Activated naive CD8-positive, alpha-beta T cell (primary cell): ENCODE measurements around the gene ELOVL3.
A peak's percentile ranks its signal among the peaks of the same experiment; 100 is the strongest.
"Not testable (repeated sequence)": the region's sequence is repeated elsewhere in the genome, so short reads cannot be mapped to it uniquely, and the experiment has no call there.

Source experiments
- H3K27ac Mint-ChIP-seq: one replicate; pipeline ENCODE4 v1.8.0; 2021; ENCODE audit warnings: mixed read lengths
- H3K27me3 Mint-ChIP-seq: one replicate; pipeline ENCODE4 v1.8.0; 2021; ENCODE audit warnings: mixed read lengths
- H3K36me3 Mint-ChIP-seq: one replicate; pipeline ENCODE4 v1.8.0; 2021; ENCODE audit warnings: mixed read lengths
- H3K4me1 Mint-ChIP-seq: one replicate; pipeline ENCODE4 v1.8.0; 2021; ENCODE audit warnings: low read depth, mixed read lengths
- H3K4me3 Mint-ChIP-seq: one replicate; pipeline ENCODE4 v1.8.0; 2021; ENCODE audit warnings: mild to moderate bottlenecking, mixed read lengths
- H3K9me3 Mint-ChIP-seq: one replicate; pipeline ENCODE4 v1.8.0; 2021; ENCODE audit warnings: low read depth, mixed read lengths

Gene ELOVL3, protein sequence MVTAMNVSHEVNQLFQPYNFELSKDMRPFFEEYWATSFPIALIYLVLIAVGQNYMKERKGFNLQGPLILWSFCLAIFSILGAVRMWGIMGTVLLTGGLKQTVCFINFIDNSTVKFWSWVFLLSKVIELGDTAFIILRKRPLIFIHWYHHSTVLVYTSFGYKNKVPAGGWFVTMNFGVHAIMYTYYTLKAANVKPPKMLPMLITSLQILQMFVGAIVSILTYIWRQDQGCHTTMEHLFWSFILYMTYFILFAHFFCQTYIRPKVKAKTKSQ

DNA sequence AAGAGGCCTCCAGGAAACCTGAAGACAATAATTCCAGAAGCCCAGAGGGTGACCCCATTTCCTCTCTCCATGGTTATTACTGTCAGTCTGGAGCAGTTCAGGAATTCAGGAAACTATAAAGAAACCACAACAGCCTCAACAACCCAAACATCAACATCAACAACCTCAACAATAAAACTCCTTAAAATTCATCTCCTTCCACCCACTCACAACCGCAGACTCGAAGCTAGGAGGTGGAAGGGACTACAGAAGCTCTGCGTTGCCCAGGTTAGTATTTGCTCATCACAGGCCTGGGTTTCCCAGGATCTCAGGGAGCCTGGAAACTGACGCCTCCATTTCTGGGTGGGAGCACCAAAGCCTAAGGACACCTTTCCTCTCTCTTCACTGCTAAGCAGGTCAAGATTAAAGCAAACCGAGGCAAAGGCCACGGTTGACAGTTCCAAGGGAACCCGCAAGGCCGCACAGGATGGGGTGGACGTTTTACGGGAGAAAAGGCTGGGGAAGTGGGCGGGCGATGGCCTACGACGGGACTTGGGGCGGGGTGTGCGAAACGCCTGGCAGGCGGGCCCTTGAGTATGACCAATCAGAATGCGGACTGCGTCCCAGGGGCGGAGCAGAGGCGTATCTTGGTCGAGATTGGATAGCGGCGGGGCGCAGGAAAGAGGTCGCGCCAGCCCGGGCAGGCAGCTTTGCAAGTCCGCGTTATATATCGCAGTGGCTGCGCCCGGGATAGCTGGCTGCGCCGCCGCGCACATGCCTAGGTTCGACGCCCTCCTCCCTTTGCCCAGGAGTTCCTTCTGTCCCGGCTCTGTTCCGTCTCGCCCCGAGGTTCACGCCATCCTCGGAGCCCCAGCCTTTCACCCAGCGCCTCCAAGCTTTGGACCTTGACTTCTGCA, at the start of gene ELOVL3:
Gene ELOVL3 (plus strand): TSS at position 654 of the 896 bp plus-strand sequence. CDS start 250 bp downstream, outside the sequence.
- peak within 1 kb of the TSS; percentile 72 for H3K4me3 Mint-ChIP-seq
- H3K36me3 Mint-ChIP-seq = no peaks in the 10 kb centered on the region
- peaks cover 18% of the 10 kb centered on the region for H3K4me1 Mint-ChIP-seq
- H3K27ac Mint-ChIP-seq = no peak within 1 kb of the TSS
- H3K9me3 Mint-ChIP-seq = no peaks in the 10 kb centered on the region
- H3K27me3 Mint-ChIP-seq = peaks cover 24% of the 10 kb centered on the region

- Mint-ChIP-seq H3K36me3 (peaks cover 3% of the 10 kb centered on the region), H3K4me1 (peaks cover 16% of the 10 kb centered on the region), H3K9me3 (peaks cover 6% of the 10 kb centered on the region), H3K27ac (no peak overlapping the region), H3K4me3 (no peak overlapping the region), H3K27me3 (peaks cover 3% of the 10 kb centered on the region)
Observed at GRCh38 chr10:102184606-102185005, 41.5 kb upstream of the ELOVL3 start.

DNA sequence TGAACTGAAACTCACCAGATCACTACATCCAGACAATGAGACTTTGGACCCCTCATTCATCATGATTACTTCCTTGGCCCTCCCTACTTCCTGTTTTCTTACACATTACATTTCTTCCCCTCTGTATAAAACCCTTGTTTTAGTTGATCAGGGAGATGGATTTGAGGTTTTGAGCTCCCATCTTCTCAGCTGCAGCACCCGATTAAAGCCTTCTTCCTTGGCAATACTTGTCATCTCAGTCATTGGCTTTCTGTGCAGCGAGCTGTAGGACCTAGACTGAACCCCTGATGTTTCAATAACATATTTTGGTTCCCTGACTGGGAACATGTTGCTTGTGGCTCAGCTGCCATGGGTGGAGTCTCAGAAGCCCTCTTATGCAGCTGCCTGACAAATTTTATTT, 40.8 kb upstream of the ELOVL3 start:
- Mint-ChIP-seq H3K9me3 (peaks cover 6% of the 10 kb centered on the region), H3K4me1 (peaks cover 17% of the 10 kb centered on the region), H3K27me3 (peaks cover 3% of the 10 kb centered on the region), H3K27ac (no peak overlapping the region), H3K4me3 (no peak overlapping the region), H3K36me3 (peaks cover 3% of the 10 kb centered on the region)

DNA sequence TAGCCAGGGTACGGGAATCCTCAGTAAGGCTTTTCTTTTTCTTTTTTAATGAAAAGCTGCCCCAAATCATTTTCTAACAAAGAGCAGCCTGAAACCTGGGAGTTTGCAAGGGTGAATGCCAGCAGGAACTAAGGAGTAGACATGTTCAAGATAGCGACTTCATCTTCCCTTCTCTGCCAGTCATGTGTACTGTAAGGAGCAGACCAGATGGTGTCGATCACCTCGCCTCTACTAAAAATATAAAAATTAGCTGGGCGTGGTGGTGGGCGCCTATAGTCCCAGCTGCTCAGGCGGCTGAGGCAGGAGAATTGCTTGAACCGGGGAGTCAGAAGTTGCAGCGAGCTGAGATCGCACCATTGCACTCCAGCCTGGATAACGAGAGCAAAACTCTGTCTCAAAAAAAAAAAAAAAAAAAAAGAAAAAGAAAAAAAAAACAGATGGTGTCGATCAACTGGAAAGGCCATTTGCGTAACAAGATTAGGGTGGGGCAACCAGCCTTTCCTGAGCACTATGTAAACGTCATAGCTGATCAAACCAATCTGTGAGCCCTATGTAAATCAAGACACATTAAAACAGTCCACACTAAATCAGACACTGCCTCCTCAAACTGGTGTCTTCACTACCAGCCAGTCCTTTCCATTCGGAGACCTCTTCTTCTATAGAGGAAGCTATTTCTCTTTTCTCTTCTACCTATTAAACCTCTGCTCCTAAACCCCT, 40.1 kb upstream of the ELOVL3 start:
- no peak overlapping the region for H3K4me3 Mint-ChIP-seq
- H3K27me3 Mint-ChIP-seq = peaks cover under 1% of the 10 kb centered on the region
- no peak overlapping the region for H3K27ac Mint-ChIP-seq
- peaks cover 17% of the 10 kb centered on the region for H3K4me1 Mint-ChIP-seq
- peaks cover 6% of the 10 kb centered on the region for H3K9me3 Mint-ChIP-seq
- peaks cover 3% of the 10 kb centered on the region for H3K36me3 Mint-ChIP-seq

DNA sequence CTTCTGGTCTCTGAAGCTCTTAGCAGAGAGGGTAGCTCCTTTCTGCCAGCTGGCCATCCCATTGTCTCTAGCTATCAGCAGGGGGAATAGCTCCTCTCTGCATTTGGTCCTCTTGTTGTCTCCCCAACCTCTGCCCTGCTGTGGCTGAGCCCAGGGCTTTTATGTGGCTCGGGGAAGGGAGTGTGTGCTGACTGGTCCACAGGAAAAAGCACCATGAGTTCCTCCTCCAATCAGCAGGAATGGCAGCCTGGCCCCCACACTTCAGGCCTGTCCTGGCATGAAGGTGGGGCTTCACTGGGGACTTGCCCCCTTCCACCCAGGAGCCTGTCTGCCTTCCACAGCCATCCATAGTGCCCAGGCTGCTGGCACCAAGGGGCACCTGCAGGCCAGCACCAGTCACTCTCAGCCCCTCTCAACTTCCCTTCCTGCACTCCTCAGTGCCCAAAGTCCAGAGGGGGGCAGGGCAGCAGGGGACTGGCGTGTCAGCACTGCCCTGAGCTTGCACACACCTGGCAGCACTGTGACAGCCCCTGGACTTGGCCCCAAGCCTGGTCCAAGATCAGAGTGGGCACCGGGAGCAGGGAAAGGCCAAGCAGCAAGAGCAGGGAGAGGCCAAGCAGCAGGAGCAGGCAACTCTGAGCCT, 37.7 kb upstream of the ELOVL3 start:
- Mint-ChIP-seq H3K27me3 (no peaks in the 10 kb centered on the region), H3K4me1 (peaks cover 17% of the 10 kb centered on the region), H3K4me3 (no peak overlapping the region), H3K36me3 (peaks cover 9% of the 10 kb centered on the region), H3K9me3 (peaks cover 15% of the 10 kb centered on the region), H3K27ac (no peak overlapping the region)

- peak overlapping the region; percentile 58 for H3K27ac Mint-ChIP-seq
- not testable (repeated sequence) for H3K36me3 Mint-ChIP-seq, H3K27me3 Mint-ChIP-seq
- H3K4me3 Mint-ChIP-seq = peak overlapping the region; percentile 38
- peaks cover 14% of the 10 kb centered on the region for H3K9me3 Mint-ChIP-seq
- H3K4me1 Mint-ChIP-seq = peaks cover 17% of the 10 kb centered on the region
Observed at GRCh38 chr10:102188941-102189898, 36.9 kb upstream of the ELOVL3 start.

GRCh38 chr10:102191956-102192355, 34.1 kb upstream of the ELOVL3 start:
- Mint-ChIP-seq H3K27me3 (no peaks in the 10 kb centered on the region), H3K4me3 (no peak overlapping the region), H3K9me3 (peaks cover 9% of the 10 kb centered on the region)

DNA sequence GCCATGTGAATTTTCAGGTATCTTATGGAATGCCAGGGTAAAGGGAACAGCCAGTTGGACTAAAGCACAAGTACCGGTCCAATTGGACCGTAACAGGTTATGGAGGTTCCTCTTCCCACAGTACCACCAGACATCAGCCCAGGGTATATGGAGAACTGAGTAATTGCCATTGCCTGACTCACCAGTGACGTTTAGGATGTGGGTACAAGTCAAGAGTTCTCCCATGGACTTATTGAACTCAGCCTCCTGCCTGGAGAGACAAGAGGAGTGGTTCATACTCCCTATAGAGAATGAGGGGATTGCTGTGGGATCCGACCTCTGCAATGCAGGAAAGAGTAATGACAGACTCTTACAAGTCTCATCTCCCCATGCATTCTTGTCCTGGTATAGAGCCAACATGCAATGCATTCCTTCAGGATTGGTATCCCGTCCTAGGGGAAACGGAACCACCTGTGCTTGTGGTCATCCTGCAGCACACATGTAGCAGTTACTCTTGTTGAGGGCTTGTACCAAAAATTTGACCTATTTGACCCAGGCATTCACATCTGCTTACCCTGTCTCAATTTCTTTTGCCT, 30.7 kb upstream of the ELOVL3 start:
- H3K36me3 Mint-ChIP-seq = peaks cover 6% of the 10 kb centered on the region
- no peak overlapping the region for H3K4me3 Mint-ChIP-seq
- no peaks in the 10 kb centered on the region for H3K4me1 Mint-ChIP-seq
- peaks cover 9% of the 10 kb centered on the region for H3K9me3 Mint-ChIP-seq
- no peak overlapping the region for H3K27ac Mint-ChIP-seq
- peaks cover 5% of the 10 kb centered on the region for H3K27me3 Mint-ChIP-seq

More at GRCh38 chr10:102191956-102192355, 34.1 kb upstream of the ELOVL3 start:
- peaks cover 15% of the 10 kb centered on the region for H3K4me1 Mint-ChIP-seq
- peaks cover 6% of the 10 kb centered on the region for H3K36me3 Mint-ChIP-seq
- H3K27ac Mint-ChIP-seq = no peak overlapping the region

GRCh38 chr10:102196893-102197292, 29.2 kb upstream of the ELOVL3 start:
- H3K9me3 Mint-ChIP-seq = peaks cover 2% of the 10 kb centered on the region
- H3K36me3 Mint-ChIP-seq = peaks cover 3% of the 10 kb centered on the region
- no peaks in the 10 kb centered on the region for H3K4me1 Mint-ChIP-seq
- H3K4me3 Mint-ChIP-seq = no peak overlapping the region
- no peak overlapping the region for H3K27ac Mint-ChIP-seq
- peaks cover 5% of the 10 kb centered on the region for H3K27me3 Mint-ChIP-seq

- Mint-ChIP-seq H3K36me3 (no peaks in the 10 kb centered on the region), H3K4me1 (peaks cover 4% of the 10 kb centered on the region), H3K27ac (no peak overlapping the region), H3K4me3 (no peak overlapping the region), H3K9me3 (no peaks in the 10 kb centered on the region), H3K27me3 (peaks cover 7% of the 10 kb centered on the region)
Observed at GRCh38 chr10:102198027-102198426, 28.1 kb upstream of the ELOVL3 start.

DNA sequence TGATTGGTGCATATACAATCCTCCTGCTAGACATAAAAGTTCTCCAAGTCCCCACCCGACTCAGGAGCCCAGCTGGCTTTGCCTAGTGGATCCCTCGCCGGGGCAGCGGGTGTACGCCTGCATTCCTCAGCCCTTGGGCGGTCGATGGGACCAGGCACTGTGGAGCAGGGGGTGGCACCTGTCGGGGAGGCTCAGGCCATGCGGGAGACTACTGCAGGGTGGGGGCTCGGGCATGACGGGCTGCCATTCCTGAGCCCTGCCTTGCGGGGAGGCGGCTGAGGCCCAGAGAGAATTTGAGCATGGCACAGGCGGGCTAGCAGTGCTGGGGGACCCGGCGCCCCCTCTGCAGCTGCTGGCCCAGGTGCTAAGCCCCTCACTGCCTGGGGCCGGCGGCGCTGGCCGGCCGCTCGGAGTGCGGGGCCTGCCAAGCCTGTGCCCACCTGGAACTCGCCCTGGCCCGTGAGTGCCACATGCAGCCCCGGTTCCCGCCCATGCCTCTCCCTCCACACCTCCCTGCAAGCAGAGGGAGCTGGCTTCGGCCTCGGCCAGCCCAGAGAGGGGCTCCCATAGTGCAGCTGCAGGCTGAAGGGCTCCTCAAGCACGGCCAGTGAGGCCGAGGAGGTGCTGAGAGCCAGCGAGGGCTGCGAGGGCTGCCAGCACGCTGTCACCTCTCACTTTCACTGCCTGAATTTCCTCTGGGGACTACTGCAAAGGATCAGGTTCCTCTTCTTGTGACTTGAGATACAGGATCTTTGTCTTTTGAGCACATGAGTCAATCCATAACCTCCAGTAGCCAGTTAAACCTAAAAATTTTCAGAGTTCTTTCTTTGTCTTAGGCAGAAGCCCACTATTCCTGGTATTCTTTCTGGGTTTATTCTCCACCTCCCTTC, 25.1 kb upstream of the ELOVL3 start:
- Mint-ChIP-seq H3K27me3 (peaks cover 9% of the 10 kb centered on the region), H3K9me3 (no peaks in the 10 kb centered on the region), H3K4me1 (peaks cover 4% of the 10 kb centered on the region), H3K36me3 (peaks cover 2% of the 10 kb centered on the region), H3K27ac (no peak overlapping the region), H3K4me3 (no peak overlapping the region)

- Mint-ChIP-seq H3K4me3 (no peak overlapping the region), H3K27ac (no peak overlapping the region), H3K4me1 (peaks cover 4% of the 10 kb centered on the region)
Observed at GRCh38 chr10:102202386-102202785, 23.7 kb upstream of the ELOVL3 start.

More at GRCh38 chr10:102202386-102202785, 23.7 kb upstream of the ELOVL3 start:
- peaks cover 2% of the 10 kb centered on the region for H3K36me3 Mint-ChIP-seq
- H3K9me3 Mint-ChIP-seq = no peaks in the 10 kb centered on the region
- H3K27me3 Mint-ChIP-seq = peaks cover 9% of the 10 kb centered on the region
